ENCODE data around the gene SAMHD1. TPM values are rescaled to one million over a fixed set of nuclear protein-coding genes. Genes with fewer than 3 reads are reported as not detected.
"Not testable (repeated sequence)": the region's sequence is repeated elsewhere in the genome, so short reads cannot be mapped to it uniquely, and the experiment has no call there.

The SAMHD1 gene
- polyA plus RNA-seq (2013, experiment 1 of 2), result 3.8 TPM
- 3.9 TPM for polyA plus RNA-seq (2013, experiment 2 of 2)

- Histone ChIP-seq H2BK5ac (ENCODE audit: low read length) (no peak within 1 kb of the TSS), H2BK15ac (replicated peaks; ENCODE audit: low read depth) (no peak within 1 kb of the TSS), H3K4ac (ENCODE audit: low read depth, low read length) (no peak within 1 kb of the TSS), H3K36me3 (ENCODE audit: control insufficient read depth, insufficient read depth, low read length) (no peaks in the 10 kb centered on the region), H2AK5ac (ENCODE audit: low read length) (no peak within 1 kb of the TSS), H3K4me2 (ENCODE audit: low read length) (peak within 1 kb of the TSS; percentile 99), H3K4me1 (ENCODE audit: control insufficient read depth, low read depth, low read length) (no peaks in the 10 kb centered on the region), H4K8ac (ENCODE audit: low read depth, low read length) (peak within 1 kb of the TSS; percentile 91), H3K27me3 (ENCODE audit: insufficient read depth, low read length, poor library complexity) (peaks cover 11% of the 10 kb centered on the region), H3K79me2 (ENCODE audit: control insufficient read depth, insufficient read depth, low read length) (no peaks in the 10 kb centered on the region), H2BK120ac (ENCODE audit: low read depth, low read length) (no peak within 1 kb of the TSS), H3K9ac (ENCODE audit: low read length) (peak within 1 kb of the TSS; percentile 70), H3K27ac (ENCODE audit: low read depth, low read length) (no peak within 1 kb of the TSS), H3K18ac (ENCODE audit: low read length) (no peak within 1 kb of the TSS), H3K4me3 (ENCODE audit: low read length) (peak within 1 kb of the TSS; percentile 78), H3K56ac (ENCODE audit: low read length) (peak within 1 kb of the TSS; percentile 85), H3K23ac (ENCODE audit: low read length) (peak within 1 kb of the TSS; percentile 56), H3K79me1 (ENCODE audit: low read length) (no peaks in the 10 kb centered on the region), H4K5ac (ENCODE audit: low read length) (peak within 1 kb of the TSS; percentile 52)
- WGBS (ENCODE audit: extremely low coverage, insufficient coverage, low lambda C conversion rate), result no CpG with 5 or more reads among the region's 66 CpGs
- DNase-seq, result peak; percentile 98
Measured at GRCh38 chr20:36951198-36951978, at the start of gene SAMHD1. SAMHD1 (minus strand) TSS chr20:36951708; CDS start chr20:36951643, 65 bp downstream.

- H3K23ac ChIP-seq (ENCODE audit: low read length); H4K5ac ChIP-seq (ENCODE audit: low read length): not testable (repeated sequence)
- no CpG with 5 or more reads among the region's 26 CpGs for WGBS (ENCODE audit: extremely low coverage, insufficient coverage, low lambda C conversion rate)
Measured at GRCh38 chr20:37000171-37000570, 48.7 kb upstream of the SAMHD1 start.

GRCh38 chr20:36998652-36999051 lies 47.1 kb upstream of the SAMHD1 start:
- no peaks in the 10 kb centered on the region for H3K27me3 ChIP-seq (ENCODE audit: insufficient read depth, low read length, poor library complexity)
- H3K4me1 ChIP-seq (ENCODE audit: control insufficient read depth, low read depth, low read length), result no peaks in the 10 kb centered on the region
- no peak overlapping the region for H3K56ac ChIP-seq (ENCODE audit: low read length)
- no peak overlapping the region for H4K8ac ChIP-seq (ENCODE audit: low read depth, low read length)
- DNase-seq, result no peak
- H2BK5ac ChIP-seq (ENCODE audit: low read length), result no peak overlapping the region
- H2BK15ac ChIP-seq (replicated peaks; ENCODE audit: low read depth), result no peak overlapping the region
- H3K79me2 ChIP-seq (ENCODE audit: control insufficient read depth, insufficient read depth, low read length), result no peaks in the 10 kb centered on the region
- H2BK120ac ChIP-seq (ENCODE audit: low read depth, low read length), result no peak overlapping the region
- no peak overlapping the region for H3K18ac ChIP-seq (ENCODE audit: low read length)
- H3K4me3 ChIP-seq (ENCODE audit: low read length), result no peak overlapping the region
- no peak overlapping the region for H4K5ac ChIP-seq (ENCODE audit: low read length)
- no peak overlapping the region for H3K23ac ChIP-seq (ENCODE audit: low read length)
- no peak overlapping the region for H3K9ac ChIP-seq (ENCODE audit: low read length)
- H2AK5ac ChIP-seq (ENCODE audit: low read length), result no peak overlapping the region
- H3K36me3 ChIP-seq (ENCODE audit: control insufficient read depth, insufficient read depth, low read length), result no peaks in the 10 kb centered on the region
- no peaks in the 10 kb centered on the region for H3K79me1 ChIP-seq (ENCODE audit: low read length)
- WGBS (ENCODE audit: extremely low coverage, insufficient coverage, low lambda C conversion rate), result no CpG with 5 or more reads among the region's 7 CpGs
- no peak overlapping the region for H3K4ac ChIP-seq (ENCODE audit: low read depth, low read length)
- H3K4me2 ChIP-seq (ENCODE audit: low read length), result no peak overlapping the region
- H3K27ac ChIP-seq (ENCODE audit: low read depth, low read length), result no peak overlapping the region

More at GRCh38 chr20:37000171-37000570, 48.7 kb upstream of the SAMHD1 start:
- H3K4me1 ChIP-seq (ENCODE audit: control insufficient read depth, low read depth, low read length); H3K79me1 ChIP-seq (ENCODE audit: low read length); DNase-seq; H2BK5ac ChIP-seq (ENCODE audit: low read length); H4K8ac ChIP-seq (ENCODE audit: low read depth, low read length); H2BK15ac ChIP-seq (replicated peaks; ENCODE audit: low read depth); H3K4me2 ChIP-seq (ENCODE audit: low read length); H3K4me3 ChIP-seq (ENCODE audit: low read length); H2AK5ac ChIP-seq (ENCODE audit: low read length); H3K18ac ChIP-seq (ENCODE audit: low read length); H3K79me2 ChIP-seq (ENCODE audit: control insufficient read depth, insufficient read depth, low read length); H2BK120ac ChIP-seq (ENCODE audit: low read depth, low read length); H3K9ac ChIP-seq (ENCODE audit: low read length); H3K27me3 ChIP-seq (ENCODE audit: insufficient read depth, low read length, poor library complexity); H3K27ac ChIP-seq (ENCODE audit: low read depth, low read length); H3K4ac ChIP-seq (ENCODE audit: low read depth, low read length); H3K56ac ChIP-seq (ENCODE audit: low read length); H3K36me3 ChIP-seq (ENCODE audit: control insufficient read depth, insufficient read depth, low read length): not testable (repeated sequence)

GRCh38 chr20:36997121-36997520 lies 45.6 kb upstream of the SAMHD1 start:
- Histone ChIP-seq H3K36me3 (ENCODE audit: control insufficient read depth, insufficient read depth, low read length) (no peaks in the 10 kb centered on the region), H3K27ac (ENCODE audit: low read depth, low read length) (no peak overlapping the region)
- no CpG with 5 or more reads among the region's 1 CpG for WGBS (ENCODE audit: extremely low coverage, insufficient coverage, low lambda C conversion rate)

GRCh38 chr20:36994221-36994620 lies 42.7 kb upstream of the SAMHD1 start:
- not testable (repeated sequence) for H3K79me2 ChIP-seq (ENCODE audit: control insufficient read depth, insufficient read depth, low read length); H3K27ac ChIP-seq (ENCODE audit: low read depth, low read length); H3K23ac ChIP-seq (ENCODE audit: low read length); H3K18ac ChIP-seq (ENCODE audit: low read length); H2BK120ac ChIP-seq (ENCODE audit: low read depth, low read length); H3K4me1 ChIP-seq (ENCODE audit: control insufficient read depth, low read depth, low read length); H3K4ac ChIP-seq (ENCODE audit: low read depth, low read length); H3K9ac ChIP-seq (ENCODE audit: low read length); H3K56ac ChIP-seq (ENCODE audit: low read length); H3K79me1 ChIP-seq (ENCODE audit: low read length); H4K5ac ChIP-seq (ENCODE audit: low read length); DNase-seq; H4K8ac ChIP-seq (ENCODE audit: low read depth, low read length); H3K27me3 ChIP-seq (ENCODE audit: insufficient read depth, low read length, poor library complexity); H2AK5ac ChIP-seq (ENCODE audit: low read length); H2BK15ac ChIP-seq (replicated peaks; ENCODE audit: low read depth); H3K4me2 ChIP-seq (ENCODE audit: low read length); H3K36me3 ChIP-seq (ENCODE audit: control insufficient read depth, insufficient read depth, low read length); H3K4me3 ChIP-seq (ENCODE audit: low read length); H2BK5ac ChIP-seq (ENCODE audit: low read length)
- WGBS (ENCODE audit: extremely low coverage, insufficient coverage, low lambda C conversion rate), result no CpG with 5 or more reads among the region's 4 CpGs

More at GRCh38 chr20:36997121-36997520, 45.6 kb upstream of the SAMHD1 start:
- Histone ChIP-seq H3K56ac (ENCODE audit: low read length) (no peak overlapping the region), H3K23ac (ENCODE audit: low read length) (no peak overlapping the region), H2BK120ac (ENCODE audit: low read depth, low read length) (no peak overlapping the region), H3K9ac (ENCODE audit: low read length) (no peak overlapping the region), H3K4me2 (ENCODE audit: low read length) (no peak overlapping the region), H2BK5ac (ENCODE audit: low read length) (no peak overlapping the region), H4K8ac (ENCODE audit: low read depth, low read length) (no peak overlapping the region), H3K18ac (ENCODE audit: low read length) (no peak overlapping the region), H4K5ac (ENCODE audit: low read length) (no peak overlapping the region), H3K4me3 (ENCODE audit: low read length) (no peak overlapping the region), H3K79me1 (ENCODE audit: low read length) (no peaks in the 10 kb centered on the region), H3K4ac (ENCODE audit: low read depth, low read length) (no peak overlapping the region), H3K79me2 (ENCODE audit: control insufficient read depth, insufficient read depth, low read length) (no peaks in the 10 kb centered on the region), H2BK15ac (replicated peaks; ENCODE audit: low read depth) (no peak overlapping the region), H2AK5ac (ENCODE audit: low read length) (no peak overlapping the region), H3K4me1 (ENCODE audit: control insufficient read depth, low read depth, low read length) (no peaks in the 10 kb centered on the region), H3K27me3 (ENCODE audit: insufficient read depth, low read length, poor library complexity) (no peaks in the 10 kb centered on the region)
- DNase-seq, result no peak

Measured in mesendoderm (in vitro differentiated cells).